BE2C (cell line): ENCODE results near the gene GNAQ.

Source experiments
- DNase-seq: peaks from one replicate; pipeline ENCODE4 v3.0.0-alpha.2; 2020
- H3K27me3 ChIP-seq: fragments of 250-450 bp; sonication (Bioruptor Pico); 2 replicates; pipeline ENCODE4 v1.5.1; 2020; ENCODE audit warnings: mild to moderate bottlenecking
- H3K36me3 ChIP-seq: fragments of 250-450 bp; sonication (Bioruptor Pico); 2 replicates; pipeline ENCODE4 v1.5.1; 2020; ENCODE audit warnings: mild to moderate bottlenecking
- H3K4me1 ChIP-seq: fragments of 250-450 bp; sonication (Bioruptor Pico); 2 replicates; pipeline ENCODE4 v1.5.1; 2020
- H3K4me3 ChIP-seq: 2 replicates; pipeline ENCODE4 v1.5.1; 2011; ENCODE audit warnings: low read depth, low read length
- H3K9me3 ChIP-seq: fragments of 250-450 bp; sonication (Bioruptor Pico); 2 replicates; pipeline ENCODE4 v1.5.1; 2020
- CTCF ChIP-seq: IDR thresholded peaks from 2 replicates; pipeline ENCODE4 v1.5.1; 2012; ENCODE audit warnings: mild to moderate bottlenecking, low read depth, low read length

GNAQ gene

GRCh38 chr9:77898864-77899263 lies 132.7 kb downstream of the GNAQ start:
- no peak for TF ChIP-seq CTCF
- Histone ChIP-seq H3K4me3 (no peak overlapping the region), H3K27me3 (no peaks in the 10 kb centered on the region), H3K36me3 (peaks cover 6% of the 10 kb centered on the region), H3K4me1 (peaks cover 20% of the 10 kb centered on the region), H3K9me3 (no peaks in the 10 kb centered on the region)
- no peak for DNase-seq

- no peaks in the 10 kb centered on the region for H3K27me3 ChIP-seq
- H3K4me1 ChIP-seq = peaks cover 17% of the 10 kb centered on the region
- peak; percentile 89 for DNase-seq
- H3K4me3 ChIP-seq = no peak overlapping the region
- no peaks in the 10 kb centered on the region for H3K9me3 ChIP-seq
- peak; percentile 55 for TF ChIP-seq CTCF
- peaks cover 6% of the 10 kb centered on the region for H3K36me3 ChIP-seq
Measured at GRCh38 chr9:77896938-77897667, 134.5 kb downstream of the GNAQ start.

- TF ChIP-seq CTCF = no peak
- no peak overlapping the region for H3K4me3 ChIP-seq
- H3K36me3 ChIP-seq = peaks cover 6% of the 10 kb centered on the region
- DNase-seq = no peak
- H3K4me1 ChIP-seq = peaks cover 17% of the 10 kb centered on the region
- no peaks in the 10 kb centered on the region for H3K9me3 ChIP-seq
- H3K27me3 ChIP-seq = no peaks in the 10 kb centered on the region
Measured at GRCh38 chr9:77896269-77896937, 135.2 kb downstream of the GNAQ start.

GRCh38 chr9:77893706-77894105 lies 137.9 kb downstream of the GNAQ start:
- DNase-seq = no peak
- Histone ChIP-seq H3K4me3 (no peak overlapping the region), H3K36me3 (peaks cover 2% of the 10 kb centered on the region; the same call in 1 of the 2 replicates), H3K27me3 (no peaks in the 10 kb centered on the region), H3K9me3 (no peaks in the 10 kb centered on the region), H3K4me1 (peaks cover 17% of the 10 kb centered on the region)
- TF ChIP-seq CTCF = no peak

GRCh38 chr9:77892955-77893514 lies 138.6 kb downstream of the GNAQ start:
- peaks cover 17% of the 10 kb centered on the region for H3K4me1 ChIP-seq
- H3K36me3 ChIP-seq = peaks cover 2% of the 10 kb centered on the region; the same call in 1 of the 2 replicates
- H3K9me3 ChIP-seq = no peaks in the 10 kb centered on the region
- no peak for TF ChIP-seq CTCF
- no peak overlapping the region for H3K4me3 ChIP-seq
- DNase-seq = no peak
- no peaks in the 10 kb centered on the region for H3K27me3 ChIP-seq

GRCh38 chr9:77892171-77892570 lies 139.4 kb downstream of the GNAQ start:
- no peak for DNase-seq
- peaks cover 2% of the 10 kb centered on the region; the same call in 1 of the 2 replicates for H3K36me3 ChIP-seq
- no peak for TF ChIP-seq CTCF

More at GRCh38 chr9:77892171-77892570, 139.4 kb downstream of the GNAQ start:
- no peaks in the 10 kb centered on the region for H3K27me3 ChIP-seq
- peaks cover 13% of the 10 kb centered on the region for H3K4me1 ChIP-seq
- H3K4me3 ChIP-seq = no peak overlapping the region
- H3K9me3 ChIP-seq = no peaks in the 10 kb centered on the region
